HG02642 (cell line): ENCODE results near the gene RTN4RL1.
"Not testable (repeated sequence)": the region's sequence is repeated elsewhere in the genome, so short reads cannot be mapped to it uniquely, and the experiment has no call there.

Source experiments
- ATAC-seq: cut with Tn5 transposase; IDR thresholded peaks from one replicate; pipeline ENCODE4 v1.9.1; 2021; ENCODE audit warnings: mild to moderate bottlenecking; ENCODE audit not compliant: unreplicated experiment, poor library complexity

Gene RTN4RL1

DNA sequence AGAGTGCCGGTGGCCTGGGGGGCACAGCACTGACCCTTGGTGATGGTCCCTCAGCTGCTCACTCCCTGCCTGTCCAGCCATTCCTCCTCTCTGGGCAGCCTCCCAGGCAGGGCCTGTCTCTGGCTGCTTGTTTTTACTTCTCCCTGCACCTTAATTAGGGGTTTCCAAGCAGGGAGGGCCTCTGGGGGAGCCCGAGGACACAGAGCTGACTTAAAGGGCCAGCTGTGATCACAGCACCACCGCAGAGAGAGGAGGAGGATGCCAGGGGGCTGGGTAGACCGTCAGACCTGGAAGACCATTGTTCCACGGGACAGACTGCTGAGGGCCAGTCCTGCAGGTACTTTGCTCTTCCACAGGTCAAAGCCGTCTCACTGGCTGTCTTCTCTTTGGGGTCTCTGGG lies 3.6 kb upstream of the RTN4RL1 start:
- ATAC-seq = no peak

DNA sequence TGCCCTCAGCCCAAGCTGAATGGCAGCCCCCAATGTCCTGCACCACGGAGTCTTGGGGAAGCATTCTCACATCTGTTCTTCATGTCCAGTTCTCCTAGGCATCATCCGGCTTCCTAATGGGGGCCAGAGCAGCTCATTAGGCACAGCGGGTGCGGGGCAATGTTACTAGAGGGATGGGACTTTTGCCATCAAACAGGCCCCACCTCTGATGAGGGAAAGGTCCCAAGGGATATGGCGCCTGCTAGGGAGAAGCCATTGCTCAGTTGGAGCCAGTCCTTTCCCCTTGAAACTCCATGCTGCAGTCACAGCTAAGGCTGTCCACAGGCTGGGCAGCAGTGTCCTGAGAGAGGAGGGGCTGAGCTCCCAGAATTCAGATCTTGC lies 3.1 kb upstream of the RTN4RL1 start:
- ATAC-seq = no peak

DNA sequence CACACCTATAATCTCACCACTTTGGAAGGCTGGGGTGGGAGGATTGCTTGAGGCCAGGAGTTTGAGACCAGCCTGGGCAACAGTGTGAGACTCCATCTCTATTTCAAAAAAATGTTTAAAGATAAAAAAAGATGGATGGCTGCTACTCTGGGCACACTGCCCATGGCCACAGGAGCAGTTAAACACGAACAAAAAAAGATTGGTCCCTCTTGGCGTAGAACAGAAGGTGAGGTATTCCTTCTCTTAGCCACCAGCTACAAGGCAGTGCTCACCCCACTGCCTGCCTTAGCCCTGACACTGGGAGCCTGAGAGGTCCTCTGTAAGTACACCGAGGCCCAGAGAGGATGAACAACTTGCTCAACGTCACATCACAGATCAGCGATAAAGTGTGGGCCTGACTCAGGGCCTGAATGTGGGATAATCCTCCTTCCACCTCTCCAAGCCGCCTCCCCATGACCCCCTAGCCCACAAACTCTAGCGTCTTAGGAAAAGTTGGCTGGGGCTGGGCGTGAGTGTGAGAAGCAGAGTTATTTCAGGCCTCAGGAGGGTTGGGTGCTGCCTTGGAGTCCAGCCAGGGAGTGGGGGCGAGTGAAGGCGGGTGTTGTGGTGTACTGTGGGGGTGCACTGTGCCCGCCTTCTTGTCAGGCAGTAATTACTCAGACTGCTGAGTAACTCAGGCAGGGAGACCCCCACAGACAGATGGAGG lies 2.5 kb upstream of the RTN4RL1 start:
- ATAC-seq = no peak

DNA sequence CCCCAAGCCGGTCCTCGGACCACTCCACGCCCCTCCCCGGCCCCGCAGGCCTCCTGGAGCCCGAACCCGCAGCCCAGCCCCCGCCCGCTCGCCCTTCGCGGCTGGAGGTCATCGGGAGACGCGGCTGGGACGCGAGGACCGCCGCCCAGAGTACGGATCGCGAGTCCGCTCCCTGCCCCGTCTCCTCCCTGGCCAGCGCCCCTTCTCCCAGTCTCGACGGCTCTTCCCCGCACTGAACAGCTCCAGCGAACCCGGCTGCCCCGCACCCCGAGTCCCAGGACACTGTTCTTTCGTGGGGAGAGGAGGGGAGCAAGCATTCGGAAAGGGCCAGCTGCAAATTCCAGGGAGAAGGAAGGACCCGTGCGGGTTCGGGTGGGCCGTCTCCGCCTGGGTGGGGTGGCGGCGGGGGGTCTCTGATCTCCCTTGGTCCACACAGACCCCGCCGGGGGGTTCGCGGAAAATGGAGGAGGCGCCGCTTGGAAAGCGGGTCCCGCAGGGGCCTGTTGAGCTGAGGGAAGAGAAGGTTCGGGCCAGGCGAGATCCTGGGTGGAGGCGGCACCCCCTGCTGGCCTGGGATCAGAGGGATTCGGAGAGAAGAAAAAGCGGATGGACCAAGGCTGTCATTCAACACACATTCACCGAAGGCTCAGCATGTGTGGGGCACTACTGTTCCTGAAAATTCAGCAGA lies 632 bp upstream of the RTN4RL1 start:
- no peak for ATAC-seq

DNA sequence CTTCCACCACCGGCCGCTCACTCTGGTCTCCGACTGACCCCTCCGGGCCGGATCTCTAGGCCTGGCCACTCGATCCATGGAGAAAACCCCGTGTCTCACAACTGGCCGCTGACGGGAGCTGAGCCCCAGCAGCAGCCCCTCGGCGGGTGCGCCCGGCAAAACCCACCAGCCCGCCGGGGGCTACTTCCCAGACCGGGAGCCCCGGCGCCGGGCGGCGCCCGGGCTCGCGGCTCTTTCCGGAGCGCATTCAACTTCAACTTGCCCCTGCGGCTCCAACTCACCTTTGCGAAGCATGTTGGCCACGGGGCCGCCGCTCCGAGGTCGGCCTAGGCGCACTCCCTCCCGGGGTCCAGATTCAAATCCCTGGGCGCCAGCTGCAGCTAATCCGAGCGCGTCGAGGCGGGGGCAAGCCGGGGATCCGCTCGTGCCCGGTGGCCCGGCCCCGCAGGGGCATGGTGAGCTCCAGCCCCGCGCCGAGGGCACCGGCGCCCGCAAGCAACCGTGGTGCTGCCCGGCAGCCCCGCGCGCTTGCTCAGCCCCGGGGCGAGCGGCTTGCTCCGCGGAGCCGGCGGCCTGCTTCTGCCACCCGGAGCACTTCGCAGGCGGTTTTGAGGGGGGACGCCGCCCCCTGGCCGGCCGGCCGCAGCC lies 438 bp downstream of the RTN4RL1 start:
- no peak for ATAC-seq

DNA sequence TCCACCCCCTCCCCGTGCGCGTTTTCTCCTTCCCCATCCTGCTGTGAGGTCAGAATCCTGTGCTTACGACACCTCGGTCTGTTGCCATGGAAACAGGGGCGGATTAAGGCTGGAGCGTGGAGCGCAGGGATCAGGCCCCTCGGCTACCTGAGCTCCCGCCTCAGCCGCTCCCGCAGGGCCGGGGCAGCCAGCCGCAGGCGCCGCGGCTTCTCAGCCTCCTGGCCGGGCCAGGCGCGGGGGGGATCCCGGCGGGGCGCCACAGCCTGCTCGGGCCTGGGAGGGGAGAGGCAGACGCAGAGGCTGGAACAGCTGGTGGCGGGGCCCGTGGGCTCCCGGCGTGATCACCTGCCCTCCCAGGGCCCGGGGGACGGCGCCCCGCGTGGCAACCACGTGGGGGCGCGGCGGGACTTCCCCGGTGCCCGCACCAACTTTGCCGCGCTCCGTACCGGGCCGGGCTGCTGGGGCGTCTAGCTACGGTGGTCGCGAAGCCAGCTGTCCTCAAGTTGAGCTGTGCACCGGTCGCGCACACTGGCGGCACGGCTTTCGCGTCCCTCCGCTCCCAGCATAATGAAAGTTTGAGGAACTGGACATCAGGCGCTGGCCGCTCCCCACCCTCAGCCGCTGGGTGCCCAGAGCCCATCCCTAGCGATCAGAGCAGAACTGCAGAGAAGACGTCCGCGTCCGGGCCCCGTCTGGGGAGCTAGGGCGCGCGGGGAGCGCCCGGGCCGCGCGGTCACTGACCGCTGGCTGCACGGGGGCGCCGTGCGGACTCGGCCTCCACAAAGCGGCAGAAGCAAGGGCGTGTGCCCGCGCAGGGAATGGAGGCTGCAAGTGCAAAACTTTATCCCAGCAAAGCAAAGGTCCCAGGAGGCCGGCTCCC lies 1.2 kb downstream of the RTN4RL1 start:
- no peak for ATAC-seq

DNA sequence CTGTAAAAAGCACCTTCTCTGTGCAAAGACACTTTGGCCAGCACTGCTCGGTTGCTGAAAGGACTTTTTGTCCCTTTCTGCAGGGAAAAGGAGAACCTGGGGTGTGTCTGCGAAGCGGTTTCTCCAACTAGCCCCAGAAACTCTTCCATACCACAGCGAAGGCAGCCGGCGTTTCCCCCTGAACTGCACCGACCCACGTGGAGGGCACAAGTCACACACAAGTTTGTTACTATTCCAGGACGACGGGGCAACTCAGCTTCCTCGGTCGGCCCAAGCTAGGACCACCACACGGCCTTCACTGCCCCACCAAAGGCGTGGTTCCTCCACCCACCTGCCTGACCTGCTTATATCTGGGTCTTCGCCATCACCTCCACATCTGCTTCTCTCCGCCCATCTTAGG lies 1.9 kb downstream of the RTN4RL1 start:
- no peak for ATAC-seq

DNA sequence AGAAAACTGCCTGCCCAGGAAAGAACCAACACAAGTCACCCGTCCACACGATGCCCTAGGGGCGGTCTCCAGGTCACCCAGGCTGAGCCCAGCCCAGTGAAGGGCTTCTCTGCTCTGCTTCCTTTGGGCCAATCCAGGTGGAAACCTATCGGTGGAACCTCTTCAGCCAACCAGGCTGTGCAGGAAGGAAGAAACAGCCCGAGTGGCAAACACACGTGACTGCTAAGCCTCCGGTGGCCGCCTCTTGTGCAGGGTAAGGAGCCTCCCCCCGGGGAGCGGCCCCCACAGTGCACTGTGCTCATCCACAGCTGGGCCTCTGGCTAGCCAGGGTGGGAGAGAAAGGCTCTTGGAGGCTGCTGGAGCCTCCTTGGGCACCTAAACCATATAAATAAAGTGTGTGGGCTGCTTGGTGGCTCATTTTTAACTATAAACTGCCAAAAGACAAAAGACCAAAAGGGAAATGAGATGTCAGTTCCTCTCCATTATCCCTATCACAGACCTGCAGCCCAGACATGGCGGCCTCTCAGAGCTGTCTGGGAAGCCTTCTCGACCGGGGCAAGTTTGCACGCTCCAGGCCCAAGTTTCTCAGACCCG lies 2.4 kb downstream of the RTN4RL1 start:
- ATAC-seq = no peak

DNA sequence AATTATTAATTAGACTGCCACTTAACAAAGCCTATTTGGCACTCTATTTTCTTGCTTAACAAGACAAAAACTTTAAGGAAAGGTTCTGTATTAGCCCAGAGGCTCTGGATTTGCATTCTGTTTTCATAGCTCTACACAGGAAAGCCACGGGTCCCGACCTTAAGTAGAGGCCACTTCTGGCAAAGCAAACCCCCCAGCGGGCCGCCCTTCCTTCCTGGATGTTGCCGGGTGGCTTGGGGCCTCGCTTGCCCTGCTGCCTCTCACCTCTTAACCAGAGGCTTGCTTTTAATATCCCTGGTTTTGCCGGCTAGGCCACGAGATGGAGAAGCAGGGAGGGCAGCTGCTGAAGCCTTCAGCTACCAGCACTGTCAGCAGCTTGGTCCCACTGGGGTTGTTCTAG lies 4.4 kb downstream of the RTN4RL1 start:
- no peak for ATAC-seq

DNA sequence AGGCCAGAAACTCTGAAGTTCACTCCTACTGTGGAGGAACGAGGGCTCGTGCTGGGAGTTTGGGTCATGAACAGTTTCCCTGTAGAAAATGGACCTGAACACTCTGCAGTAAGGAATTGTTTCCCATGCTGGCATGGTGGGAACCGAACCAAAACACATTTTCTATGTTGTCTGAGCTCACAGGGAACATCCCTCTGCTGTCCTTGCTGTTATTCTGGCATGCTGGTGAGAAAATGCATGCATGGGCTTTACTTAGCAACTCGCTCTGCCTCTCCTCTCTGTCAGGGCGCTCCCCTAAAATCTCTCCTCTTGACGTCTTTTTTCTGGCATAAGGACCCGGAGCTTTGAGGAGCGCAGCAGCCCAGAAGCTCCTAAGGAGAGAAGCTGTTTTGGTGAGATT lies 5.4 kb downstream of the RTN4RL1 start:
- no peak for ATAC-seq

DNA sequence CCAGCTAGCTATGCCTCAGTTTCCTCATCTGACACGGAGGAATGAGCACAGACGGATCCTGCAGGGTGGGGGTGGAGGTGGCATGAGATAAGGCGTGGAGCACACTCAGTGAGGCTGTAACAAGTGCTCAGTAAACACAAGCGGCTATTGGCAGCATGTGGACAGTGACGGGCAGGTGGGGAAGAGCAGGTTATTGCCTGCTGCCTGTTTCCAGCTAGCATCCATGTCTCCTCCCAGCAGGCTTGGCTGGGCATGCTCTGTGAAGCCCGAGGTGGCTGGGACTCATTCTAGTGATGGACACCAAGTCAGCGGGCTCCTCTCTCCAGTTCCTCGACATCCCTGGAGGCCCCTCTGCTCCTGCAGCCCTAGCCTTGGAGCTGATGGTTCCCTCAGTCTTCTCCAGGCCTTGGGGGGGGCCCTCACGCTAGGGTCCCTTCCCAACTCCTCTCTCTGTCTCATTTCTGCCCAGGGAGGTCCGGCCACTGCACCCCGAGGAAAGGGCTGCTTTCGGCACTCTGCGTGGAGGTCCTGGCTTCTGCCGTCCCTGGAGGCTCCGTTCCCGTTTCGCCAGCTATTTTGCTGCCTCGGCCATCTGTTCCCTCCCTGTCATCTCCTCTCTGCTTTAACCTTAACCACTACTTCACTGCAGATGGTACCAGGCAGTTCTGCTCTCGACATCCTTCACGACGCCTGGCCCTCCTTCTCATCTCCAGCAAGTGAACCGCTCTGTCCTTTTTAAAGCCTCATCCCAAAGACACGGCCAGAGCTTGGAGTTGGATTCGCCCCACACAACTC lies 6.2 kb downstream of the RTN4RL1 start:
- ATAC-seq = no peak

DNA sequence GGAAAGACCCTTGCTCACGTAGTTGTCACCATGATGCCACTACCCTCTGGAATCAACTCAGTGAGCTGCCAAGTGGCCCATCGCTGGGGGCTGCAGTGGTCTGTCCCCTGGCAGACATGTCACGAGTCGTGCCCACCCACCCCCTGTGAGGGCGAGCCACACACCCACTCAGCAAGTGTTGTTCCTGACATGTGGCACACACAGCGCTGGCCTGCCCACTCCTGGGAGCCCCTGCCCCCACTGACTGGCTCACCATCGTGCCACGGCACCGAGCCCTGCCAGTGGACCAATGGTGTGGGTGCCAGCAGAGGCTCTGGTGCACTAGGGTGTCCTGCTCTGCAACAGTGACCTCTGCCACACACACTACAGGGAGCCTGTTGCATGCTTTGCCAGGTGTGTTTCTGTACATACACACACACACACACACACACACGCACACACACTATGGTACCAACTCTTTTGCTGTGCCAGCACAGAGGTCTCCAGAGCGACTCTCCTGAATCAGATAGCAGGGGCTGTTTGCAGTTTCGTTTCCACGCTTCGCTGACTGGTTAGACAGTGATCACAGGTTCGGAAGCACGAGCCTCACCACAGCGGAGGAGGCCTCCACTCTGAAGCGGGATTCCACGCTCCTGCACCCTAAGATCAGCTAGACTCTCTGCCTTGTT lies 7.7 kb downstream of the RTN4RL1 start:
- no peak for ATAC-seq

DNA sequence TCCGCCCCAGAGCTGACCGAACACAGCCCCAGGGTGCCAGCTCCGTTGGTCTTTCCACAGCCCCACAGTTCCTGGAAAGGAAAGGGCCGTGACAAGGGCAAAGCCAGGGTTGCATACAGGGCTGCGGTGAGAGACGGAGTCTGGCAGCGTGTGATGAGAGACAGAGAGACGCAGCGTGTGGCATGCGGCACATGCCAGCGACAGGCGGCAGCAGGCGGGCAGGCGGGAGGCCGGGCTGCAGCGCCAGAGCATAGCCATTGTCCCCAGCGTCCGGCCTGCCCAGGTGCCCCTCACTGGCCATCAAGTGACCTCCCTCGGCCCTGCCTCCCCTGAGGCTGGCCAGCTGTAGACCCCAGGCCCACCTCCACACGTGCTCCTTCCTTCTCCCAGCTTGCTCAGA lies 8.6 kb downstream of the RTN4RL1 start:
- no peak for ATAC-seq

DNA sequence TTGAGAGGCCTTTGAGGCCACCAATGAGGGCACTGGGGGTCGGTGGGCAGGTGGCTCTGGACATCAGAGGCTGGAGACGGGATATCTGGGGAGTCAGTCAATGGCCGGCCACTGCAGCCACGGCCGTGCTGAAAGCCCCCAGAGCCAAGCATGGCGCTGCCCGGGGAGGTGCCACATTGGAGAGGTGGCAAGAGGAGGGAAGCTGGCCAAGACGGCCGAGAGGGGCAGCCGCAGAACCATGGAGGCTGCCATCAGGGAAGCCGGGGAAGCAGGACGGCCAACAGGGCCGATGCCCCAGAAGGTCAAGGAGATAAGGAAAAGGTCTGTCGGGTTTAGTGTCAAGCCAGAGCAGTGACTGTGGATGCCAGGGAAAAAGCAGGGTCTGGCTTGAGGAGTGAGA lies 9.8 kb downstream of the RTN4RL1 start:
- no peak for ATAC-seq

DNA sequence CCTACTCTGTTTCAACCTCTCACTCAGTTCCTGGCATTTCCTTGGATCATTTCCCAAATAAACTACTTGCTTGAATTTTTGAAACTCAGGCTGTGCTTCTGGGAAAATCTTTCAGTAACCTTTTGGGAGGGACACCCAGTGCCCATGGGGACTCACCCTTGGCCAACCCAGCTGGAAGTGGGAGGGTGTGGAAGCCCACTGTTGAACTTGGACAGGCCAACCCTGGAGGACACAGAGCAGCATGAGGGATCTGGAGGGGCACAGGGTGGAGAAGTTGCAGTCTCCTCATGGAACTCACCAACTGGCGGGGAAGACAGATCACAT lies 11.2 kb downstream of the RTN4RL1 start:
- ATAC-seq = no peak

DNA sequence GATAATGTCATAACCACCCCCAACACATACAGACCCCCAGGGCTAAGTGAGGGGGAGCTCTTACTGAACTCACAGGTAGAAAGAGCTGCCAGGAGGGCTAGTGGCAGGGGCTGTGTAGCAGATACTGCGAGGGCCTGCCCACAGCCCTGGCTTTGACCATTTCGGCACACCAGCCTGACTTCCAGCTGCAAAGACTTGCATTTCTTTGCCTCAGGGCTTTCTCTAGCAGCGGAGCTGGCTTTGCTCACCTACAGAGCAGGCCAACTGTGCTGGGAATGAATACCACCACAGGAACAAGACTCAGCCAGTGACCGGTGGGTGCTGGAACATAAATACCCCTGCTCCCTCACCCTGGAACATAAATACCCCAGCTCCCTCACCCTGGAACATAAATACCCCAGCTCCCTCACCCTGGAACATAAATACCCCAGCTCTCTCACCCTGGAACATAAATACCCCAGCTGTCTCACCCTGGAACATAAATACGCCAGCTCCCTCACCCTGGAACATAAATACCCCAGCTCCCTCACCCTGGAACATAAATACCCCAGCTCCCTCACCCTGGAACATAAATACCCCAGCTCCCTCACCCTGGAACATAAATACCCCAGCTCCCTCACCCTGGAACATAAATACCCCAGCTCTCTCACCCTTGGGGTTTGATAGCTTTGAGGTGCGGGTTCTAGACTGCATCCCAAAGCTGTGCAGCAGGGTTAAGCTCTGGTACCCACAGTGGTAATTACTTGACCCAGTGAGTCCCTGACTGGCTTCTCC lies 11.7 kb downstream of the RTN4RL1 start:
- ATAC-seq = not testable (repeated sequence)

DNA sequence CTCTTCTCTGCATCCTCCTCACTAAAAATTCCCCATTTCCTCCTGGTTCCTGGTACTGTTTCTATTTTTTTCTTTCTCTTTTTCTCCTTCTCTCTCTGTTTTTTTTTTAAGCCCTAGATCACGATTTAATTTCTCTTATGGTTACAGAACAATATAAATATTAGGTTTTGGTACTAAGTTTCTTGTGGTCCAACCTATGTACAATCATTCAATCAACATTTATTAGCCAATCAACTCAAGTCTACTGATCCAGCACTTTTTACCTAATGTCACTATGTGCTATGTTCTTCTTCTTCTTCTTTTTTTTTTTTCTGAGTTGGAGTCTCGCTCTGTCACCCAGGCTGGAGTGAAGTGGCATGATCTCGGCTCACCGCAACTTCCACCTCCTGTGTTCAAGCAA lies 12.6 kb downstream of the RTN4RL1 start:
- no peak for ATAC-seq
